CD14-positive monocyte (primary cell): ENCODE data around the gene SPEN. TPM values are rescaled to one million over a fixed set of nuclear protein-coding genes. Genes with fewer than 3 reads are reported as not detected.

Source experiments
- DNase-seq, 3 donors: peaks; one replicate each; pipeline ENCODE4 v3.0.0-alpha.2; 2011 to 2022
- H2AFZ ChIP-seq: 2 replicates; pipeline ENCODE4 v1.6.0; 2012; ENCODE audit warnings: mild to moderate bottlenecking, low read depth, low read length, inconsistent platforms; ENCODE audit not compliant: insufficient read depth, poor library complexity, severe bottlenecking
- H3K27ac ChIP-seq, 2 donors: 1 replicate in 1 of 2; 2 replicates in 1 of 2; pipeline ENCODE4 v1.5.1; 2012 to 2013; ENCODE audit warnings: low read length in 2 of 2, control low read depth in 1 of 2, inconsistent platforms in 1 of 2, low read depth in 1 of 2, mild to moderate bottlenecking in 1 of 2
- H3K27me3 ChIP-seq, 2 donors: one replicate each; pipeline versions ENCODE4 v1.6.0 to v1.6.1; 2011 to 2013; ENCODE audit warnings: low read length in 2 of 2; ENCODE audit not compliant: control insufficient read depth in 2 of 2, insufficient read depth in 2 of 2
- H3K36me3 ChIP-seq, 2 donors: replicated peaks in 1 of 2; 1 replicate in 1 of 2; 2 replicates in 1 of 2; pipeline versions ENCODE4 v1.5.1 to v1.6.1; 2012 to 2013; ENCODE audit warnings: low read length in 2 of 2, control low read depth in 1 of 2, inconsistent platforms in 1 of 2, mild to moderate bottlenecking in 1 of 2; ENCODE audit not compliant: insufficient read depth in 2 of 2, control insufficient read depth in 1 of 2
- H3K4me1 ChIP-seq, 2 donors: 1 replicate in 1 of 2; 2 replicates in 1 of 2; pipeline versions ENCODE4 v1.5.1 to v1.6.1; 2012 to 2013; ENCODE audit warnings: low read length in 2 of 2, control low read depth in 1 of 2, inconsistent platforms in 1 of 2, mild to moderate bottlenecking in 1 of 2, moderate library complexity in 1 of 2; ENCODE audit not compliant: insufficient read depth in 2 of 2, control insufficient read depth in 1 of 2
- H3K4me2 ChIP-seq: replicated peaks from 2 replicates; pipeline ENCODE3; 2012; ENCODE audit warnings: low read length, moderate library complexity, mild to moderate bottlenecking; ENCODE audit not compliant: poor library complexity, severe bottlenecking; ENCODE audit errors: extremely low read depth
- H3K4me3 ChIP-seq, 3 experiments: fragments of 200-600 bp in 1 of 3; sonication (generic) in 1 of 3; replicated peaks in 1 of 3; 1 replicate in 2 of 3; 2 replicates in 1 of 3; pipeline ENCODE4 v1.5.1; 2011 to 2013; ENCODE audit warnings: low read length in 3 of 3, mild to moderate bottlenecking in 3 of 3, control low read depth in 2 of 3, low read depth in 2 of 3, inconsistent platforms in 1 of 3, moderate library complexity in 1 of 3
- H3K79me2 ChIP-seq: 2 replicates; pipeline ENCODE4 v1.6.0; 2012; ENCODE audit warnings: mild to moderate bottlenecking, control low read depth, inconsistent platforms, low read length, moderate library complexity; ENCODE audit not compliant: insufficient read depth
- H3K9ac ChIP-seq: 2 replicates; pipeline ENCODE4 v1.6.0; 2017; ENCODE audit warnings: low read length, mild to moderate bottlenecking; ENCODE audit not compliant: insufficient read depth, poor library complexity, severe bottlenecking
- H3K9me3 ChIP-seq, 2 donors: replicated peaks in 1 of 2; 1 replicate in 1 of 2; 2 replicates in 1 of 2; pipeline versions ENCODE4 v1.5.1 to v1.6.1; 2012 to 2013; ENCODE audit warnings: low read length in 2 of 2, control low read depth in 1 of 2; ENCODE audit not compliant: control insufficient read depth in 1 of 2, insufficient read depth in 1 of 2
- H4K20me1 ChIP-seq: 2 replicates; pipeline ENCODE4 v1.6.0; 2012; ENCODE audit warnings: mild to moderate bottlenecking, low read length, control low read depth, moderate library complexity; ENCODE audit not compliant: insufficient read depth
- H3K27ac Mint-ChIP-seq, 7 donors: one replicate each; pipeline ENCODE4 v1.8.0; 2020; ENCODE audit warnings: mild to moderate bottlenecking in 7 of 7, mixed read lengths in 7 of 7, moderate library complexity in 6 of 7, inconsistent platforms in 2 of 7
- H3K27me3 Mint-ChIP-seq, 3 donors: one replicate each; pipeline ENCODE4 v1.8.0; 2021 to 2022; ENCODE audit warnings: low read depth in 3 of 3, mild to moderate bottlenecking in 3 of 3, mixed read lengths in 3 of 3, moderate library complexity in 3 of 3, inconsistent platforms in 1 of 3
- H3K36me3 Mint-ChIP-seq, 2 donors: one replicate each; pipeline ENCODE4 v1.8.0; 2020; ENCODE audit warnings: mixed read lengths in 2 of 2, inconsistent platforms in 1 of 2, mild to moderate bottlenecking in 1 of 2
- H3K4me1 Mint-ChIP-seq: one replicate; pipeline ENCODE4 v1.8.0; 2020; ENCODE audit warnings: mild to moderate bottlenecking, mixed read lengths
- H3K4me3 Mint-ChIP-seq, 2 donors: one replicate each; pipeline ENCODE4 v1.8.0; 2020; ENCODE audit warnings: mild to moderate bottlenecking in 2 of 2, mixed read lengths in 2 of 2, moderate library complexity in 1 of 2
- H3K9me3 Mint-ChIP-seq, 7 donors: one replicate each; pipeline ENCODE4 v1.8.0; 2020 to 2022; ENCODE audit warnings: mixed read lengths in 7 of 7, mild to moderate bottlenecking in 6 of 7, moderate library complexity in 6 of 7, inconsistent platforms in 2 of 7
- WGBS: methylation state at CpG from one replicate; pipeline ENCODE4 v1.1.5; 2013; ENCODE audit warnings: missing lambda C conversion rate; ENCODE audit not compliant: insufficient coverage; 5-methylcytosine and 5-hydroxymethylcytosine counted together
- intact Hi-C, 2 donors: fragments of 100-400 bp; cut with micrococcal nuclease; formaldehyde crosslinking; loops; one replicate each; pipeline versions ENCODE4 v1.15.0 to v1.15.1; 2023
- polyA plus RNA-seq, 3 donors: library from polyadenylated mRNA; depleted of rRNA in 1 of 3; unstranded in 2 of 3; stranded (reverse) in 1 of 3; fragments of 300-500 nt in 2 of 3; fragments of >200 nt in 1 of 3; fragmentation: Illumina TruSeq in 2 of 3; gene quantifications; 1 replicate in 2 of 3; 2 replicates in 1 of 3; pipeline ENCODE4 v1.2.3, GENCODE V29; 2012 to 2021
- TF ChIP-seq, protein P1 (sequence below): fragments of 200-600 bp; IDR thresholded peaks from one replicate; pipeline ENCODE4 v1.8.0; 2022; ENCODE audit warnings: antibody characterized with exemption, mild to moderate bottlenecking

Gene SPEN
- polyA plus RNA-seq, 3 donors, result 3.1 to 30.9 (median 6.1) TPM

DNA sequence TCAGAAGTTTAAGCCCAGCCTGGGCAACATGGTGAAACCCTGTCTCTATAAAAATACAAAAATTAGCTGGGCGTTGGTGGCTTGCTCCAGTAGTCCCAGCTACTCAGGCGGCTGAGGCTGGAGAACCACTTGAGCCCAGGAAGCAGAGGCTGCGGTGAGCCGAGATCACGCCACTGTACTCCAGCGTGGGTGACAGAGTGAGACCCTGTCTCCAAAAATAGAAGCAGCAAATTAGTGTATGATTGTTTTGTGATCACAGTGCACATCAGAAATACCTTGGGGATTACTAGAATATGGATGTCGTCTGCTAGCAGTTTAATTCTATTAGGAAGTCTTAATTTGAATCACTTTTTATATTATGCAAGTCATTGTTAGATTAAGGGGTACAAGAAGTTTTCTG, 69.4 kb downstream of the SPEN start:
- H3K4me3 Mint-ChIP-seq, result no peak overlapping the region
- TF ChIP-seq, protein P1, sequence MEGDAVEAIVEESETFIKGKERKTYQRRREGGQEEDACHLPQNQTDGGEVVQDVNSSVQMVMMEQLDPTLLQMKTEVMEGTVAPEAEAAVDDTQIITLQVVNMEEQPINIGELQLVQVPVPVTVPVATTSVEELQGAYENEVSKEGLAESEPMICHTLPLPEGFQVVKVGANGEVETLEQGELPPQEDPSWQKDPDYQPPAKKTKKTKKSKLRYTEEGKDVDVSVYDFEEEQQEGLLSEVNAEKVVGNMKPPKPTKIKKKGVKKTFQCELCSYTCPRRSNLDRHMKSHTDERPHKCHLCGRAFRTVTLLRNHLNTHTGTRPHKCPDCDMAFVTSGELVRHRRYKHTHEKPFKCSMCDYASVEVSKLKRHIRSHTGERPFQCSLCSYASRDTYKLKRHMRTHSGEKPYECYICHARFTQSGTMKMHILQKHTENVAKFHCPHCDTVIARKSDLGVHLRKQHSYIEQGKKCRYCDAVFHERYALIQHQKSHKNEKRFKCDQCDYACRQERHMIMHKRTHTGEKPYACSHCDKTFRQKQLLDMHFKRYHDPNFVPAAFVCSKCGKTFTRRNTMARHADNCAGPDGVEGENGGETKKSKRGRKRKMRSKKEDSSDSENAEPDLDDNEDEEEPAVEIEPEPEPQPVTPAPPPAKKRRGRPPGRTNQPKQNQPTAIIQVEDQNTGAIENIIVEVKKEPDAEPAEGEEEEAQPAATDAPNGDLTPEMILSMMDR, result no peak
- no peaks in the 10 kb centered on the region for H3K9me3 Mint-ChIP-seq
- DNase-seq, result no peak
- no peaks in the 10 kb centered on the region for H3K9me3 ChIP-seq
- H3K4me1 ChIP-seq, result no peaks in the 10 kb centered on the region
- WGBS, result 94% methylated on average over 5 of the region's 7 CpGs
- no peak overlapping the region for H2AFZ ChIP-seq
- H3K36me3 Mint-ChIP-seq, result peaks cover 69 to 92% of the 10 kb centered on the region in 2 donors
- H3K27ac Mint-ChIP-seq, result peak overlapping the region in 4 of 7 donors; percentile 6 to 75 (median 41)
- H3K27ac ChIP-seq, result peak overlapping the region in 1 of 2 donors; percentile 54
- H3K27me3 Mint-ChIP-seq, result no peaks in the 10 kb centered on the region
- H3K27me3 ChIP-seq, result no peaks in the 10 kb centered on the region
- peaks cover 69% of the 10 kb centered on the region for H4K20me1 ChIP-seq
- no peak overlapping the region for H3K4me3 ChIP-seq
- H3K36me3 ChIP-seq, result peaks cover 89 to 100% of the 10 kb centered on the region in 2 donors
- no peak overlapping the region for H3K9ac ChIP-seq
- peaks cover 7% of the 10 kb centered on the region for H3K4me1 Mint-ChIP-seq
- intact Hi-C loops, result no loop called here
- H3K79me2 ChIP-seq, result peaks cover 49% of the 10 kb centered on the region
- H3K4me2 ChIP-seq, result no peak overlapping the region

DNA sequence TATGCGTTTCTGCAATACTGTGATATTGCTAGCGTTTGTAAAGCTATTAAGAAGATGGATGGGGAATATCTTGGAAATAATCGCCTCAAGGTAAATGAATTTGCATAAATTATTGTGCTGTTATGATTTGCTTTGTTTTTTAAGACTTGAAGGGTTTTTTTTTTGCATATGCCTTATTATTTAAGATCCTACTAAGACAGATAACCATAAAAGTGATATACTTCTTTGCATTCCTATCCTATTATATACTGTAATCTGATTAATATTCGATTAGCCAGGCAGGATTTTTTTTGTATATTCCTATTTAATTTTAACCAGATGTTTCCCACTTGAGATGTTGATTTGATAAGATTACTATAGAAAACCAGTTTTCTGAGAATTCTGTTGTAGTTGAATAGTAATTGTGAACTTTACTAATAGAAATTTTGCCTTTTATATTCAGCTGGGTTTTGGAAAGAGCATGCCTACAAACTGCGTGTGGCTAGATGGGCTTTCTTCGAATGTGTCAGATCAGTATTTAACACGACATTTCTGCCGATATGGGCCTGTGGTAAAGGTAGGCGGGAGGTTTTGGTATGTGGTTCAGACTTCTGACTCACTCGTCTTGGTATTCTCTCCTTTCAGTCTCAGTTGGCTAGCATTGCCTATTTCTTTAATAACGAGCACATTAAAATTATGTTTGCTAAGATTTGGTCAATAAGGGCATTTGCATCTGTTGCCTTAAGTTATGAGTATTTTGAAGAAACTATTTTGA, 71.6 kb downstream of the SPEN start:
- no peak overlapping the region for H3K9ac ChIP-seq
- Mint-ChIP-seq H3K4me1 (peaks cover 7% of the 10 kb centered on the region), H3K27ac (no peak overlapping the region), H3K27me3 (no peaks in the 10 kb centered on the region), H3K36me3 (peaks cover 75 to 89% of the 10 kb centered on the region in 2 donors), H3K9me3 (no peaks in the 10 kb centered on the region), H3K4me3 (no peak overlapping the region)
- H3K4me3 ChIP-seq, result no peak overlapping the region
- H3K79me2 ChIP-seq, result peaks cover 27% of the 10 kb centered on the region
- intact Hi-C loops, result no loop called here
- H3K36me3 ChIP-seq, result peaks cover 88 to 100% of the 10 kb centered on the region in 2 donors
- H3K27ac ChIP-seq, result no peak overlapping the region
- H3K4me1 ChIP-seq, result no peaks in the 10 kb centered on the region
- H4K20me1 ChIP-seq, result peaks cover 52% of the 10 kb centered on the region
- H3K4me2 ChIP-seq, result no peak overlapping the region
- no peaks in the 10 kb centered on the region for H3K9me3 ChIP-seq
- no peak for DNase-seq
- TF ChIP-seq, protein P1, result no peak
- no peaks in the 10 kb centered on the region for H3K27me3 ChIP-seq
- WGBS, result 91% methylated on average over 7 of the region's 11 CpGs
- no peak overlapping the region for H2AFZ ChIP-seq
